ENCODE data around the gene PKM. TPM values are rescaled to one million over a fixed set of nuclear protein-coding genes. Genes with fewer than 3 reads are reported as not detected.

PKM gene
- total and polyA plus RNA-seq, 4 donors, result 12.9 to 61.2 (median 29.7) TPM

DNA sequence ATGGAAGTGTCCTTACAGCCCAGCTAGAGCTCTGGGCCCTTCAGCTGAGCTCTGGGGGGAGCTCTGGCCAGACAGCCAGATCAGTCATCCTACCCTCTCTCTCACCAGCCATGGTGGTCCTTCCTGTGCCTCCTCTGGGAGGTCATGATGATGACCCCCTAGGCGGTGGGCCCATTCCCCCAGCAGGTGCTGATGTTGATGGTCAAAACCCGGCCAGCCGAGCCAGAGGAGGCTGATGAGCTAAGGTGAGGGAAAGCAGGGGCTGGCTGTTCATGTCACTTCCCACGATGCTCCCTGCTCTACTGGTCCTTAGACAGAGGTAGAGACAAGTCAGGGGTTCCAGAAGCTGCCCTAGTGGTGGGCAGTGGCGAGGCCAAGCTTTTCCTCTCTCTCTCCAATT lies 68.4 kb downstream of the PKM start:
- WGBS, result 91% methylated on average over 5 of the region's 5 CpGs
- no peak overlapping the region for H3K27ac ChIP-seq (ENCODE audit: low read depth in 1 of 2, low read length in 2 of 2)

DNA sequence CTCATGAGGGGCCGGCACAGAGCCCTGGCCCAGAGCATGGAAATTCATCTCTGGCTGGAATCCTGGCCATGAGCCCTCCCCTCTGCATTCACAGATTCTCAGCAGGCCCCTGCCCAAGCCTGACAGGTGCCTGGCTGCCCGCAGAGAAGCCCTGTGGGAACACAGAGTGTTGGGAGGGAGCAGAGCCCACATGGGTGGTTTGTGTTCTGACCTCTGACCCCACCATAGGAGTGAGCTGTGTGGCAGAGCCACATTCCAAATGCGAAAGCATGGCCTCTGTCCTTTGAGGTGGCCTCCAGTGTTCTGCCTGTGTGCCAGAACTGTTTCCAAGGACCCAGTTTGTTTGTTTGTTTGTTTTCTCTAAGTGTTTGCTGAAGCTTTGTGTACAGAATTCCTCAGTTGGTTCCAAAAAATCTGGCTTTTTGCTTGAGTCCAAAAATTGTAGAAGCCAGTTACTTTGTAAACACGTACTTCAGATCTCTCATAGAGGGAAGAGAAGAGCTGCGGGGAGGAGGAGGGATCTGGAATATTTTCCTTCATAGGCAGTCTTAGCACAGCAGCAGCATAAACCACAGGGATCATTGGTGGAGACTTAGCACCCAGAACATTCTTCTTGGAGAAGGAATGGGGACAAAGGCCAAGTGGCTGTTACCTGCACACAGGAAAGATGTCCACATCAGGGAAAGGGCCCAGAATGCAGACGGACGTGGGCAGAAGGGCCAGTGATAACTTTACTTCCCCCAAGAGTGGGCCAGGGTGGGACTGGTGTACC lies 69.4 kb downstream of the PKM start:
- Histone ChIP-seq H3K9ac (ENCODE audit: low read depth in 1 of 2, low read length in 2 of 2) (no peak overlapping the region), H3K4me3 (ENCODE audit: low read depth in 1 of 3, low read length in 3 of 3) (no peak overlapping the region), H3K27me3 (ENCODE audit: control insufficient read depth in 4 of 4, insufficient read depth in 4 of 4, low read length in 3 of 4) (no peaks in the 10 kb centered on the region), H3K4me1 (ENCODE audit: control insufficient read depth in 4 of 4, insufficient read depth in 4 of 4, low read length in 3 of 4) (no peaks in the 10 kb centered on the region), H3K27ac (ENCODE audit: low read depth in 1 of 2, low read length in 2 of 2) (no peak overlapping the region), H3K9me3 (ENCODE audit: control insufficient read depth in 4 of 4, low read length in 3 of 4) (no peaks in the 10 kb centered on the region), H3K36me3 (ENCODE audit: control insufficient read depth in 4 of 4, insufficient read depth in 3 of 4, low read depth in 1 of 4, low read length in 3 of 4) (no peaks in the 10 kb centered on the region)
- TF ChIP-seq RXRA (IDR thresholded peaks at IDR 0.05), result no peak
- no peak for TF ChIP-seq EGR1 (IDR thresholded peaks at IDR 0.05; ENCODE audit: low read depth in 2 of 2)
- no peak for TF ChIP-seq ATF3 (IDR thresholded peaks at IDR 0.05)
- TF ChIP-seq NR2F2 (IDR thresholded peaks at IDR 0.05), result no peak
- no peak for TF ChIP-seq FOXA2 (IDR thresholded peaks at IDR 0.05)
- TF ChIP-seq, protein P1, sequence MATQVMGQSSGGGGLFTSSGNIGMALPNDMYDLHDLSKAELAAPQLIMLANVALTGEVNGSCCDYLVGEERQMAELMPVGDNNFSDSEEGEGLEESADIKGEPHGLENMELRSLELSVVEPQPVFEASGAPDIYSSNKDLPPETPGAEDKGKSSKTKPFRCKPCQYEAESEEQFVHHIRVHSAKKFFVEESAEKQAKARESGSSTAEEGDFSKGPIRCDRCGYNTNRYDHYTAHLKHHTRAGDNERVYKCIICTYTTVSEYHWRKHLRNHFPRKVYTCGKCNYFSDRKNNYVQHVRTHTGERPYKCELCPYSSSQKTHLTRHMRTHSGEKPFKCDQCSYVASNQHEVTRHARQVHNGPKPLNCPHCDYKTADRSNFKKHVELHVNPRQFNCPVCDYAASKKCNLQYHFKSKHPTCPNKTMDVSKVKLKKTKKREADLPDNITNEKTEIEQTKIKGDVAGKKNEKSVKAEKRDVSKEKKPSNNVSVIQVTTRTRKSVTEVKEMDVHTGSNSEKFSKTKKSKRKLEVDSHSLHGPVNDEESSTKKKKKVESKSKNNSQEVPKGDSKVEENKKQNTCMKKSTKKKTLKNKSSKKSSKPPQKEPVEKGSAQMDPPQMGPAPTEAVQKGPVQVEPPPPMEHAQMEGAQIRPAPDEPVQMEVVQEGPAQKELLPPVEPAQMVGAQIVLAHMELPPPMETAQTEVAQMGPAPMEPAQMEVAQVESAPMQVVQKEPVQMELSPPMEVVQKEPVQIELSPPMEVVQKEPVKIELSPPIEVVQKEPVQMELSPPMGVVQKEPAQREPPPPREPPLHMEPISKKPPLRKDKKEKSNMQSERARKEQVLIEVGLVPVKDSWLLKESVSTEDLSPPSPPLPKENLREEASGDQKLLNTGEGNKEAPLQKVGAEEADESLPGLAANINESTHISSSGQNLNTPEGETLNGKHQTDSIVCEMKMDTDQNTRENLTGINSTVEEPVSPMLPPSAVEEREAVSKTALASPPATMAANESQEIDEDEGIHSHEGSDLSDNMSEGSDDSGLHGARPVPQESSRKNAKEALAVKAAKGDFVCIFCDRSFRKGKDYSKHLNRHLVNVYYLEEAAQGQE (IDR thresholded peaks at IDR 0.05), result no peak
- TF ChIP-seq, protein P2, sequence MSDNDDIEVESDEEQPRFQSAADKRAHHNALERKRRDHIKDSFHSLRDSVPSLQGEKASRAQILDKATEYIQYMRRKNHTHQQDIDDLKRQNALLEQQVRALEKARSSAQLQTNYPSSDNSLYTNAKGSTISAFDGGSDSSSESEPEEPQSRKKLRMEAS (IDR thresholded peaks at IDR 0.05), result no peak
- no peak for TF ChIP-seq YY1 (IDR thresholded peaks at IDR 0.05)
- TF ChIP-seq JUND (IDR thresholded peaks at IDR 0.05), result no peak
- no peak for TF ChIP-seq SP1 (IDR thresholded peaks at IDR 0.05)
- no peak for DNase-seq (ENCODE audit: low spot score)
- 90% methylated on average over 7 of the region's 7 CpGs for WGBS

More for the DNA sequence above, 68.4 kb downstream of the PKM start:
- Histone ChIP-seq H3K9ac (ENCODE audit: low read depth in 1 of 2, low read length in 2 of 2) (no peak overlapping the region), H3K9me3 (ENCODE audit: control insufficient read depth in 4 of 4, low read length in 3 of 4) (no peaks in the 10 kb centered on the region), H3K36me3 (ENCODE audit: control insufficient read depth in 4 of 4, insufficient read depth in 3 of 4, low read depth in 1 of 4, low read length in 3 of 4) (no peaks in the 10 kb centered on the region), H3K4me1 (ENCODE audit: control insufficient read depth in 4 of 4, insufficient read depth in 4 of 4, low read length in 3 of 4) (no peaks in the 10 kb centered on the region), H3K27me3 (ENCODE audit: control insufficient read depth in 4 of 4, insufficient read depth in 4 of 4, low read length in 3 of 4) (no peaks in the 10 kb centered on the region), H3K4me3 (ENCODE audit: low read depth in 1 of 3, low read length in 3 of 3) (no peak overlapping the region)
- no peak for DNase-seq (ENCODE audit: low spot score)
- TF ChIP-seq FOXA2 (IDR thresholded peaks at IDR 0.05), result no peak
- TF ChIP-seq CTCF (IDR thresholded peaks at IDR 0.05; ENCODE audit: low read depth, low read length, missing input control), result no peak
- TF ChIP-seq, protein P2 (IDR thresholded peaks at IDR 0.05), result no peak
- no peak for TF ChIP-seq JUND (IDR thresholded peaks at IDR 0.05)
- no peak for TF ChIP-seq SP1 (IDR thresholded peaks at IDR 0.05)
- TF ChIP-seq TAF1 (conservative IDR thresholded peaks at IDR 0.05), result no peak
- no peak for TF ChIP-seq RAD21 (IDR thresholded peaks at IDR 0.05)
- no peak for TF ChIP-seq GABPA (IDR thresholded peaks at IDR 0.05 in 1 of 2, conservative IDR thresholded peaks at IDR 0.05 in 1 of 2)
